ENCODE results near the gene NFATC2. TPM values are rescaled to one million over a fixed set of nuclear protein-coding genes. Genes with fewer than 3 reads are reported as not detected.
"Not testable (repeated sequence)": the region's sequence is repeated elsewhere in the genome, so short reads cannot be mapped to it uniquely, and the experiment has no call there.

The NFATC2 gene
- total RNA-seq, 3 donors from 2014 or later (not counting 1 experiment from before 2014, with no cell fraction given) = 141 to 195 (median 160) TPM

DNA sequence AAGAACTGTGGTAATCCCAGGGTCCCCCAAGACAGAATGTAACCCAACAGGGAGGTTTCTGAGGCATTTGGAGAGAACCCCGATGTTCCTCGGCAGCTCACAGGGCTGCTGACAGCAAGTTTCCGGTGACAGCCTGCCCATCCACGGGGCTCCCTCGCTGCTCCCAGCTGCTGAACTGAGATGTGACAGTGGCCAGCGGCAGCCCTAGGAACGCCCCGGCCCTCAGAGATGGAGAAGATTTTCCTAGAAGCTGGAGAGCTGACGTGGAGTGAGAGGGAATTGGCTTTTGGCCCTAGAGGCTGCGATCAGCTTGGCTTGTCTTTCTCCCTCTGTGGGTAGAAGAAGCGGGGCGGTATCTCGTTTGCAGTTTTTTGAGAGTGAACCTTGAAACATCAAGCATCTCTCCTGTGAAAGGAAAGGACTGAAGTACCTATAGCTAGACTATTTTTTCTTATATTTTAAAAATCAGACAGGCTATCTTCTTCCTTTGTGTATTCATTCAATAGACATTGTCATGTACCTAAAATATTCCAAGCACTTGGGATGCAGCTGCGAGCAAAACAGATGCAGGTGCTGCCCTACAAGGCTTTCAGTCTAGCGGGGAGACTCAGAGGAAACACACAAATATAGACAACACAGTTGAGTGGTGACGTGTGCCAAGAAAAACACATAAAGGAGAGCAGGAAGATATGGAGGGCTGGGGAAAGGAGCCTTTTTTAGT is 28.4 kb upstream of the NFATC2 start:
- no peak overlapping the region for H3K27ac ChIP-seq (ENCODE audit: low read length)
- no peaks in the 10 kb centered on the region for H3K36me3 ChIP-seq (ENCODE audit: control insufficient read depth, insufficient read depth, low read length)
- no peak overlapping the region for H3K27ac Mint-ChIP-seq
- DNase-seq (no peak), ATAC-seq (no peak)
- TF ChIP-seq, protein P1, sequence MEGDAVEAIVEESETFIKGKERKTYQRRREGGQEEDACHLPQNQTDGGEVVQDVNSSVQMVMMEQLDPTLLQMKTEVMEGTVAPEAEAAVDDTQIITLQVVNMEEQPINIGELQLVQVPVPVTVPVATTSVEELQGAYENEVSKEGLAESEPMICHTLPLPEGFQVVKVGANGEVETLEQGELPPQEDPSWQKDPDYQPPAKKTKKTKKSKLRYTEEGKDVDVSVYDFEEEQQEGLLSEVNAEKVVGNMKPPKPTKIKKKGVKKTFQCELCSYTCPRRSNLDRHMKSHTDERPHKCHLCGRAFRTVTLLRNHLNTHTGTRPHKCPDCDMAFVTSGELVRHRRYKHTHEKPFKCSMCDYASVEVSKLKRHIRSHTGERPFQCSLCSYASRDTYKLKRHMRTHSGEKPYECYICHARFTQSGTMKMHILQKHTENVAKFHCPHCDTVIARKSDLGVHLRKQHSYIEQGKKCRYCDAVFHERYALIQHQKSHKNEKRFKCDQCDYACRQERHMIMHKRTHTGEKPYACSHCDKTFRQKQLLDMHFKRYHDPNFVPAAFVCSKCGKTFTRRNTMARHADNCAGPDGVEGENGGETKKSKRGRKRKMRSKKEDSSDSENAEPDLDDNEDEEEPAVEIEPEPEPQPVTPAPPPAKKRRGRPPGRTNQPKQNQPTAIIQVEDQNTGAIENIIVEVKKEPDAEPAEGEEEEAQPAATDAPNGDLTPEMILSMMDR (IDR thresholded peaks at IDR 0.05) = no peak
- H3K4me3 ChIP-seq (ENCODE audit: low read length) = no peak overlapping the region
- H3K27me3 ChIP-seq (ENCODE audit: control insufficient read depth, insufficient read depth, low read length) = no peaks in the 10 kb centered on the region
- no peaks in the 10 kb centered on the region for H3K4me1 ChIP-seq (ENCODE audit: control insufficient read depth, insufficient read depth, low read length)
- WGBS (ENCODE audit: insufficient coverage) = 86% methylated on average over 14 of the region's 16 CpGs
- H3K4me3 Mint-ChIP-seq = no peak overlapping the region
- H3K4me1 Mint-ChIP-seq = no peaks in the 10 kb centered on the region
- intact Hi-C loops (cut with micrococcal nuclease) = no loop called here
- H3K9me3 Mint-ChIP-seq = peaks cover 0 to 2% of the 10 kb centered on the region in 2 donors
- H3K27me3 Mint-ChIP-seq (ENCODE audit: low read depth in 2 of 2) = peaks cover 7 to 14% of the 10 kb centered on the region in 2 donors
- H3K9me3 ChIP-seq (ENCODE audit: control insufficient read depth, insufficient read depth, low read length) = no peaks in the 10 kb centered on the region
- no peaks in the 10 kb centered on the region for H3K36me3 Mint-ChIP-seq

DNA sequence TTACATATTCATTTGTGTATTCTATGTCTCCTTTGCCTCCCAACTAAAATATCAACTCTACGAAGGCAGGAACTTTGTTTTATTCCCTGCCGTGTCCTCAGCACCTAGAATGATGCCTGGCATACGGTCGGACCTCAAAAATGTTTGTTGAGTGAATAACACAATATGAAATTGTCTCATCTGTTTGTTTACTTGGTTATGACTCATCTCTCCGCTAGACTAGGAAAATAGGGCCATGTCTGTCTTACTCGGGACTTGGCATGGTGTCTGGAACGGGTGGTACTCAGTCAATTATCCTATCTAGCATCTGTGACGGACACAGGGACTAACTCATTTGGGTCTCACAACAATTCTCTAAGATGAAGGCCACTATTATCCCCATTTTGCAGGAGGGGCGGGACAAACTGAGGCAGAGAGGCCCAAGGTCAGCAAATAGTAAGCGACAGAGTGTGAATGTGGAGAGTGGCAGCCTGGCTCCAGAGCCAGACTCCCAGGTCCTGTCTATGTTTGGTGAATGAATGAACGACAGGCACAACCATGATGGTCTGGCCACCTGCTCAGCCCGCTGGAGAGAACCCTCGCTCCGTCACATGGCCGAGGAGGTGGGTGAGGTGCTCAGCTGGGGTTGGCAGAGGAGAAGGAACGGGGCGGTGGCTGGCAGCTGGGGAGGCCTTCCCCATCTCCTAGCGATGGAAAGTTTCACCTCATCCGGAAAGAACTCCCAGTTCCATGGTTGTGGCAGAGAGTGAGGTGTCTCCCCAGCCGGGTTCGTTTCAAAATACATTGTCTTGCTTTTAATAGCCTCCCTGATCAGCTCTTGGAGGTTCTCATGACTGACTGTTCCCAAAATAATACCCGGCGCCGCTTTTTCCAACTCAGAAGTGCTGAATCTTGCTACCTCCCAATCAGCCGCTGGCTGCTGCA is 27.6 kb upstream of the NFATC2 start:
- Mint-ChIP-seq H3K4me3 (no peak overlapping the region), H3K4me1 (no peaks in the 10 kb centered on the region), H3K9me3 (peaks cover 0 to 2% of the 10 kb centered on the region in 2 donors), H3K27ac (no peak overlapping the region), H3K36me3 (no peaks in the 10 kb centered on the region), H3K27me3 (ENCODE audit: low read depth in 2 of 2) (peaks cover 7 to 14% of the 10 kb centered on the region in 2 donors)
- no peak overlapping the region for H3K27ac ChIP-seq (ENCODE audit: low read length)
- WGBS (ENCODE audit: insufficient coverage) = 93% methylated on average over 24 of the region's 25 CpGs
- no peak for DNase-seq
- TF ChIP-seq, protein P1 (IDR thresholded peaks at IDR 0.05) = no peak
- H3K36me3 ChIP-seq (ENCODE audit: control insufficient read depth, insufficient read depth, low read length) = no peaks in the 10 kb centered on the region
- no peaks in the 10 kb centered on the region for H3K4me1 ChIP-seq (ENCODE audit: control insufficient read depth, insufficient read depth, low read length)
- H3K9me3 ChIP-seq (ENCODE audit: control insufficient read depth, insufficient read depth, low read length) = no peaks in the 10 kb centered on the region
- intact Hi-C loops (cut with micrococcal nuclease) = no loop called here
- no peak for ATAC-seq
- no peaks in the 10 kb centered on the region for H3K27me3 ChIP-seq (ENCODE audit: control insufficient read depth, insufficient read depth, low read length)
- no peak overlapping the region for H3K4me3 ChIP-seq (ENCODE audit: low read length)

DNA sequence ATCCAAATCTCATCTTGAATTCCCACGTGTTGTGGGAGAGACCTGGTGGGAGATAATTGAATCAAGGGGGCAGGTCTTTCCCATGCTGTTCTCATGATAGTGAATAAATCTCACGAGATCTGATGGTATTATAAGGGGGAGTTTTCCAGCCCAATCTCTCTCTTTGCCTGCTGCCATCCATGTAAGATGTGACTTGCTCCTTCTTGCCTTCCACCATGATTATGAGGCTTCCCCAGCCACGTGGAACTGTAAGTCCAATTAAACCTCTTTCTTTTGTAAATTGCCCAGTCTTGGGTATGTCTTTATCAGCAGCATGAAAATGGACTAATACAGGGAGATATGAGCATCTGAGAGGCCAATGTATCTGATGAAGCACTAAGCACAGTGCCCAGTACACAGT is 26.0 kb upstream of the NFATC2 start:
- H3K4me1 Mint-ChIP-seq; H3K27ac ChIP-seq (ENCODE audit: low read length); H3K4me1 ChIP-seq (ENCODE audit: control insufficient read depth, insufficient read depth, low read length); H3K27ac Mint-ChIP-seq; intact Hi-C loops (cut with micrococcal nuclease); H3K36me3 Mint-ChIP-seq; H3K9me3 ChIP-seq (ENCODE audit: control insufficient read depth, insufficient read depth, low read length); H3K4me3 ChIP-seq (ENCODE audit: low read length); H3K9me3 Mint-ChIP-seq; H3K4me3 Mint-ChIP-seq; DNase-seq; H3K27me3 ChIP-seq (ENCODE audit: control insufficient read depth, insufficient read depth, low read length); ATAC-seq; H3K36me3 ChIP-seq (ENCODE audit: control insufficient read depth, insufficient read depth, low read length): not testable (repeated sequence)
- WGBS (ENCODE audit: insufficient coverage) = 85% methylated on average over 3 of the region's 3 CpGs
- H3K27me3 Mint-ChIP-seq (ENCODE audit: low read depth in 2 of 2) = peaks cover 7 to 14% of the 10 kb centered on the region in 2 donors

DNA sequence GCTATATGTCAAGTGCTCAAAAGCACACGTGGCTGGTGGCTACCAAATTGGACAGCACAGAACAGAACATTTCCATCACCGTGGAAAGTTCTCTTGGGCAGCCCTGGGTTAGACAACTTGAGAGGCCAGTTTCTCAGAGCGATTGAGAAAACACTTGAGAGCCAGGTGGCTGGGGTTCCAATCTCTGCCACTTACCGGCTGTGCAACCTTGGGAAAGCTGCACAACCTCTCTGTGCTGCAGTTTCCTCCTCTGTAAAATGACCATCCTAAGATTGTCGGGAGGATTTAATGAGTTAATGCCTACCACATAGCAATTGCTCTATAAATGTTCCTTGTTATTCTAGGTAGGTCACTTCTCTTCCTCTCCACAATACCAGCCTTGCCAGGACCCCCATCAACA is 25.1 kb upstream of the NFATC2 start:
- DNase-seq = no peak

More for the DNA sequence above, 25.1 kb upstream of the NFATC2 start:
- H3K27ac Mint-ChIP-seq = no peak overlapping the region
- Histone ChIP-seq H3K27ac (ENCODE audit: low read length) (no peak overlapping the region), H3K4me1 (ENCODE audit: control insufficient read depth, insufficient read depth, low read length) (peaks cover 6% of the 10 kb centered on the region), H3K27me3 (ENCODE audit: control insufficient read depth, insufficient read depth, low read length) (peaks cover 8% of the 10 kb centered on the region), H3K9me3 (ENCODE audit: control insufficient read depth, insufficient read depth, low read length) (no peaks in the 10 kb centered on the region), H3K36me3 (ENCODE audit: control insufficient read depth, insufficient read depth, low read length) (no peaks in the 10 kb centered on the region), H3K4me3 (ENCODE audit: low read length) (no peak overlapping the region)
- TF ChIP-seq, protein P1 (IDR thresholded peaks at IDR 0.05) = no peak
- no peaks in the 10 kb centered on the region for H3K9me3 Mint-ChIP-seq
- intact Hi-C loops (cut with micrococcal nuclease) = no loop called here
- no peaks in the 10 kb centered on the region for H3K36me3 Mint-ChIP-seq
- no peak for ATAC-seq
- peaks cover 7 to 15% of the 10 kb centered on the region in 2 donors for H3K4me1 Mint-ChIP-seq
- peaks cover 7 to 23% of the 10 kb centered on the region in 2 donors for H3K27me3 Mint-ChIP-seq (ENCODE audit: low read depth in 2 of 2)
- no peak overlapping the region for H3K4me3 Mint-ChIP-seq
- WGBS (ENCODE audit: insufficient coverage) = 91% methylated on average over 5 of the region's 5 CpGs

Data from natural killer cell (primary cell).